Measurements from ENCODE around the gene CCNJL. TPM values are rescaled to one million over a fixed set of nuclear protein-coding genes. Genes with fewer than 3 reads are reported as not detected.

CCNJL gene
- total RNA-seq, 6 experiments from 2014 or later, result not detected

DNA sequence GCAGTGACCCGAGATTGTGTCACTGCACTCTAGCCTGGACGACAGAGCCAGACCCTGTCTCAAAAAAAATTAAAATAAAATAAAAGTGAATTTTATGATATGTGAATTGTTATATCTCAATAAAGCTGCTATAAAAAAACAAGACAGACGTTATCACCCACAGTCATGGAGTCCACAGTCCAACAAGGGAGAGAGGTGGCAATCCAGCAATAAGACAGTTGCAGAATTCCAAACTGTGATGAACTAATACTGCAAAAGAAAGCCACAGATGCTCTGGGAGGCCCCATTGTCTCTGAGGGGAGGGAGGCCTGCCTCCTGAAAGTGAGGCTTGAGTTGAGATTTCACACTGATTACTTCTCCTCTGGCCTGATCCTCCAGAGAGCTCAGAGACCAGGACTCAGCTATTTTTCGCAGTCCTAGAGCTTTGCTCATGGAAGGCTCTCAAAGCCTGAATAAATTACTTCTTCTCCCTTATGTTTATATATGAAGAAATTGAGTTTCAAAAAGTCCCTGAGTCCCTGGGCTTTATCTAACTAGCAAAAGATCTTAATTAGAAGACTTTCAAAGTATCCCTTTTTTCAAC, 28.0 kb downstream of the CCNJL start:
- TF ChIP-seq CTCF (IDR thresholded peaks at IDR 0.05), result no peak
- no peaks in the 10 kb centered on the region for H3K36me3 Mint-ChIP-seq (ENCODE audit: low read depth)
- H3K4me1 Mint-ChIP-seq (ENCODE audit: low read depth), result peaks cover 6% of the 10 kb centered on the region
- H3K9me3 Mint-ChIP-seq, result no peaks in the 10 kb centered on the region
- DNase-seq, result no peak
- H3K4me3 Mint-ChIP-seq, result no peak overlapping the region
- H3K27me3 Mint-ChIP-seq (ENCODE audit: insufficient read depth), result peaks cover 34% of the 10 kb centered on the region
- no peak overlapping the region for H3K27ac Mint-ChIP-seq

- Mint-ChIP-seq H3K27me3 (ENCODE audit: insufficient read depth) (peaks cover 31% of the 10 kb centered on the region), H3K9me3 (no peaks in the 10 kb centered on the region), H3K4me3 (no peak overlapping the region), H3K4me1 (ENCODE audit: low read depth) (no peaks in the 10 kb centered on the region), H3K27ac (no peak overlapping the region), H3K36me3 (ENCODE audit: low read depth) (no peaks in the 10 kb centered on the region)
- no peak for DNase-seq
- TF ChIP-seq CTCF (IDR thresholded peaks at IDR 0.05), result no peak
These were observed 31.1 kb downstream of the CCNJL start for GRCh38 chr5:160281275-160281674.

GRCh38 chr5:160280384-160281095, 31.8 kb downstream of the CCNJL start:
- no peaks in the 10 kb centered on the region for H3K4me1 Mint-ChIP-seq (ENCODE audit: low read depth)
- peaks cover 30% of the 10 kb centered on the region for H3K27me3 Mint-ChIP-seq (ENCODE audit: insufficient read depth)
- no peaks in the 10 kb centered on the region for H3K36me3 Mint-ChIP-seq (ENCODE audit: low read depth)
- no peak overlapping the region for H3K4me3 Mint-ChIP-seq
- TF ChIP-seq CTCF (IDR thresholded peaks at IDR 0.05), result no peak
- no peaks in the 10 kb centered on the region for H3K9me3 Mint-ChIP-seq
- DNase-seq, result no peak
- H3K27ac Mint-ChIP-seq, result no peak overlapping the region

- no peak for DNase-seq
- H3K4me3 Mint-ChIP-seq, result no peak overlapping the region
- H3K9me3 Mint-ChIP-seq, result no peaks in the 10 kb centered on the region
- no peaks in the 10 kb centered on the region for H3K36me3 Mint-ChIP-seq (ENCODE audit: low read depth)
- peaks cover 19% of the 10 kb centered on the region for H3K27me3 Mint-ChIP-seq (ENCODE audit: insufficient read depth)
- no peaks in the 10 kb centered on the region for H3K4me1 Mint-ChIP-seq (ENCODE audit: low read depth)
- no peak for TF ChIP-seq CTCF (IDR thresholded peaks at IDR 0.05)
- no peak overlapping the region for H3K27ac Mint-ChIP-seq
These were observed 34.0 kb downstream of the CCNJL start for GRCh38 chr5:160278343-160278742.

- Mint-ChIP-seq H3K4me3 (no peak overlapping the region), H3K27ac (no peak overlapping the region), H3K9me3 (no peaks in the 10 kb centered on the region), H3K27me3 (ENCODE audit: insufficient read depth) (peaks cover 17% of the 10 kb centered on the region), H3K36me3 (ENCODE audit: low read depth) (no peaks in the 10 kb centered on the region), H3K4me1 (ENCODE audit: low read depth) (no peaks in the 10 kb centered on the region)
- no peak for DNase-seq
- no peak for TF ChIP-seq CTCF (IDR thresholded peaks at IDR 0.05)
These were observed 37.9 kb downstream of the CCNJL start for GRCh38 chr5:160274483-160274931.

All from HFFc6 (cell line).